ENCODE measurements around the gene SIX6. TPM values are rescaled to one million over a fixed set of nuclear protein-coding genes. Genes with fewer than 3 reads are reported as not detected.
A peak's percentile ranks its signal among the peaks of the same experiment; 100 is the strongest.
"Not testable (repeated sequence)": the region's sequence is repeated elsewhere in the genome, so short reads cannot be mapped to it uniquely, and the experiment has no call there.

Gene SIX6
- total RNA-seq: not detected
- polyA plus RNA-seq: not detected
- long read RNA-seq, donor 1: 0 reads
- long read RNA-seq, donor 2: 0 reads
- long read RNA-seq, donor 3: 0 reads
- long read RNA-seq, donor 4: 0 reads

GRCh38 chr14:60508707-60509437 lies at the start of gene SIX6:
SIX6 (plus strand) TSS chr14:60509146; CDS start chr14:60509399, 253 bp downstream.
- Histone ChIP-seq H3K27ac (ENCODE audit: low read length) (no peak within 1 kb of the TSS), H3K27me3 (ENCODE audit: control insufficient read depth, insufficient read depth) (peaks cover 2% of the 10 kb centered on the region), H3K4me1 (ENCODE audit: control insufficient read depth, insufficient read depth, low read length) (no peaks in the 10 kb centered on the region), H3K4me3 (ENCODE audit: low read length) (no peak within 1 kb of the TSS), H3K9me3 (ENCODE audit: control insufficient read depth, low read length) (no peaks in the 10 kb centered on the region)
- DNase-seq (peak in 2 of 3 donors; percentile 38 to 48), ATAC-seq (peak in 1 of 2 donors; percentile 33)
- WGBS: 1% methylated on average over 55 of the region's 55 CpGs
- intact Hi-C loops (cut with DNase I): no loop called here

DNA sequence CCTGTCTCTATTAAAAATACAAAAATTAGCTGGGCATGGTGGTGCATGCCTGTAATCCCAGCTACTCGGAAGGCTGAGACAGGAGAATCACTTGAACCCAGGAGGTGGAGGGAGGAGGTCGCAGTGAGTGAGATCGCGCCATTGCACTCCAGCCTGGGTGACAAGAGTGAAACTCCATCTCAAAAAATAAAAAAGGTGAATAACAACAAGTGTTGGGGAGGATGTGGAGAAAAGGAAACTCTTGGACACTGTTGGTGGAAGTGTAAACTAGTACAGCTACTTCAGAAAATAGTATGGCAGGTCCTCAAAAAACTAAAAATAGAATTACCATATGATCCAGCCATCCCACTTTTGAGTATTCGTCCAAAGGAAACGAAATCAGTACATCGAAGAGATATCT lies 28.7 kb upstream of the SIX6 start:
- DNase-seq; H3K4me1 ChIP-seq (ENCODE audit: control insufficient read depth, insufficient read depth, low read length); ATAC-seq; intact Hi-C loops (cut with DNase I); H3K4me3 ChIP-seq (ENCODE audit: low read length); H3K9me3 ChIP-seq (ENCODE audit: control insufficient read depth, low read length); H3K27ac ChIP-seq (ENCODE audit: low read length); H3K27me3 ChIP-seq (ENCODE audit: control insufficient read depth, insufficient read depth): not testable (repeated sequence)
- 95% methylated on average over 7 of the region's 7 CpGs for WGBS

DNA sequence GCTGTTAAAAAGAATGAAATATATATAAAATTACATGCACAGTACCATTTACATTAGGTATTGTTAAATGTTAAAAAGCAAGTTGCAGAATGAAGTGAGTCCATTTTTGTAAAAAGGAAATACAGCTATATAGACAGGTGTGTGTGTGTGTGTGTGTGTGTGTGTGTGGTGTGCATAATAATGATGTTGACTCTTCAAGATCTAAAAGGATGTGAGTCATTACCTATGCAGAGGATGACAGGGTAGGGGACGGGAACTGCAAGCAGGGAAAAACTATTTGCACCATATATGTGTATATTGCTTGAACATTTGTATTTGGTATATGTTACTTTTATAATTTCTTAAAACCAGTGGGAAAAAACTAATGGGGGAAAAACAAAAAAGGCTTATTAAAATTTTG lies 26.2 kb upstream of the SIX6 start:
- no peak for ATAC-seq
- H3K27me3 ChIP-seq (ENCODE audit: control insufficient read depth, insufficient read depth): no peaks in the 10 kb centered on the region
- intact Hi-C loops (cut with DNase I): no loop called here

GRCh38 chr14:60485057-60485597 lies 23.8 kb upstream of the SIX6 start:
- H3K9me3 ChIP-seq (ENCODE audit: control insufficient read depth, low read length): no peaks in the 10 kb centered on the region
- DNase-seq: no peak
- H3K27me3 ChIP-seq (ENCODE audit: control insufficient read depth, insufficient read depth): no peaks in the 10 kb centered on the region
- H3K27ac ChIP-seq (ENCODE audit: low read length): no peak overlapping the region
- 4% methylated on average over 25 of the region's 25 CpGs for whole genome bisulfite sequencing
- peak overlapping the region; percentile 7 for H3K4me3 ChIP-seq (ENCODE audit: low read length)
- ATAC-seq: no peak
- no peaks in the 10 kb centered on the region for H3K4me1 ChIP-seq (ENCODE audit: control insufficient read depth, insufficient read depth, low read length)
- intact Hi-C loops (cut with DNase I): no loop called here

More for the DNA sequence above, 26.2 kb upstream of the SIX6 start:
- 69% methylated on average over 1 of the region's 1 CpG for WGBS
- Histone ChIP-seq H3K4me1 (ENCODE audit: control insufficient read depth, insufficient read depth, low read length) (no peaks in the 10 kb centered on the region), H3K4me3 (ENCODE audit: low read length) (no peak overlapping the region), H3K9me3 (ENCODE audit: control insufficient read depth, low read length) (no peaks in the 10 kb centered on the region), H3K27ac (ENCODE audit: low read length) (no peak overlapping the region)
- no peak for DNase-seq

DNA sequence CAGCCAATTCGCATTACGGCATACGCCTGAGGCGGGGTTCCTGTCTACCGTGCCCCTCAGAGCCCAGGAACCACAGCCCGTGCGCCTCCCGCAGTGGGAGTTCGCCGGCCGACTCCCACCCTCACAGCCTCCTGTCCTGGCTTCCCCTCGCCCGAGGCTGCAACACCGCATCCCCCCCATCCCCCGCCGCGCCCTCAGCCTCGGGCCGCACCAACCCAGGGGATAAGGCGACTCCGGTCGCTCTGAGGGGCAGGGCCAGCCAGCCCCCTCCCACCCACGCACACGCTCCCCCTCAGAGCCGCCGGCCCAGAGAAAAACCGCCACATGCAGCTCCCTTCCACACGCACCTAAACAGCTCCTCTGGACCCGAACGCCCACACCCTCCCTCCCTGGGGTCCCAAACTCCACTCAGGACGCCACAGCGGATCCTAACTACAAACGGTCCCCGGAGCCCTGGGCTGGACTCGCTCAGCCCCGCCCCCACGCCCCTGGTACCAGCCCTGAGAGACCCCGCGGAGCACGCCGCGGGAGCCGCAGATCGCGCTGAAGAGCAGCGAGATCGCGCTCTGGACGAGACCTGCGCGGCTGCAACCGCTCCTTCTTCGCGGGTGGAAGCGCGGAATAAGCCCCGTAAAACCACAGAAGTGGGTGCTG lies 23.2 kb upstream of the SIX6 start, which contains the start of gene C14orf39:
C14orf39 (minus strand) TSS at position 466 of the 654 bp plus-strand sequence. CDS start 985 bp downstream, outside the sequence.
- intact Hi-C loops (cut with DNase I): no loop called here
- ATAC-seq (peak in 1 of 2 donors; percentile 52), DNase-seq (peak in 1 of 3 donors; percentile 47)
- peak within 1 kb of the TSS; percentile 7 for H3K4me3 ChIP-seq (ENCODE audit: low read length)
- 2% methylated on average over 57 of the region's 57 CpGs for WGBS
- H3K27me3 ChIP-seq (ENCODE audit: control insufficient read depth, insufficient read depth): no peaks in the 10 kb centered on the region
- H3K27ac ChIP-seq (ENCODE audit: low read length): no peak within 1 kb of the TSS
- H3K9me3 ChIP-seq (ENCODE audit: control insufficient read depth, low read length): no peaks in the 10 kb centered on the region
- H3K4me1 ChIP-seq (ENCODE audit: control insufficient read depth, insufficient read depth, low read length): no peaks in the 10 kb centered on the region

DNA sequence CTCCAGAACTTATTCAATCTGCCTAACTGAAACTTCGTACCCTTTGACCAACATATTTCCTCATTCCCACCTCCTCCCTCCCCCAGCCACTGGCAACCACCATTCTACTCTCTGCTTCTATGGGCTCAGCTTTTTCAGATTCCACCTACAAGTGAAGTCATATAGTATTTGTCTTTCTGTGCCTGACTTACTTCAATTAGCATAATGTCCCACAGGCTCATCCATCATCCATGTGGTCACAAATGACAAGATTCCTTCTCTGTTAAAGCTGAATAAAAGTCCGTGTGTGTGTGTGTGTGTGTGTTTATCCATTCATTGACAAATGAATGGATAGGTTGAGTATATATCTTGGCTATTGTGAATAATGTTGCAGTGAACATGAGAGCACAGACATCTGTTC lies 21.7 kb upstream of the SIX6 start:
- Histone ChIP-seq H3K4me3 (ENCODE audit: low read length) (no peak overlapping the region), H3K4me1 (ENCODE audit: control insufficient read depth, insufficient read depth, low read length) (no peaks in the 10 kb centered on the region), H3K27ac (ENCODE audit: low read length) (no peak overlapping the region), H3K9me3 (ENCODE audit: control insufficient read depth, low read length) (no peaks in the 10 kb centered on the region), H3K27me3 (ENCODE audit: control insufficient read depth, insufficient read depth) (no peaks in the 10 kb centered on the region)
- ATAC-seq (no peak), DNase-seq (no peak)
- intact Hi-C loops (cut with DNase I): no loop called here
- 24% methylated on average over 2 of the region's 2 CpGs for WGBS

DNA sequence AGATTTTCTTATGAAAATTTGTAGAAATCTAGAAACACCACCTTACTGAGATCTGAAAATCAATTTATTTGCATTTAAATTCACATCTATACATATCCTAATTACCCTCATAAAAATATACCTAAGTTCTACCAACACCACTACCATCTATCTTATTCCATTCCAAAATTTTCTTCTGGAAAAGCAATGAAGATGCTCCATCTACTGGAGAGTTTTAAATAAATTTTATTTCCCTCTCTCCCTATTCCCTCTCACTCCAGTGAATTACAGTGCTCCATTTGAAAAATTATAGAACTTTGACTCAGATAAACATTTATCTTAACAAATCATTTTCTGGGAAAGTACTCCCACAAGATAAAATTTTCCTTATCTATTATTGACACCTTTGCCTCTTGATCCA lies 20.8 kb upstream of the SIX6 start:
- DNase-seq (no peak), ATAC-seq (no peak)
- Histone ChIP-seq H3K9me3 (ENCODE audit: control insufficient read depth, low read length) (no peaks in the 10 kb centered on the region), H3K27me3 (ENCODE audit: control insufficient read depth, insufficient read depth) (no peaks in the 10 kb centered on the region), H3K4me1 (ENCODE audit: control insufficient read depth, insufficient read depth, low read length) (no peaks in the 10 kb centered on the region), H3K27ac (ENCODE audit: low read length) (no peak overlapping the region), H3K4me3 (ENCODE audit: low read length) (no peak overlapping the region)
- intact Hi-C loops (cut with DNase I): no loop called here

DNA sequence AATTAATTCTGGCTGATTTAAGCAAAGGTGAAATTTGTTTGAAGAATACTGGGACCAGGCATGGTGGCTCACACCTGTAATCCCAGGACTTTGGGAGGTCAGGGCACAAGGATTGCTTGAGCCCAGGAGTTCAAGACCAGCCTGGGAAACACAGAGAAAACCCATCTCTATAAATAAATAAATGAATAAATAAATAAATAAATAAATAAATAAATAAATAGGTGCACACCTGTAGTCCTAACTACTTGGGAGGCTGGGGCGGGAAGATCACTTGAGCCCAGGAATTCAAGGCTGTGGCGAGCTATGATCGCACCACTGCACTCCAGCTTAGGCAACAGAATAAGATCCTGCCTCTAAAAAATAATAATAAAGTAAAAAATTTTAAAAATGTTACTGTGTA lies 18.7 kb upstream of the SIX6 start:
- H3K9me3 ChIP-seq (ENCODE audit: control insufficient read depth, low read length): no peaks in the 10 kb centered on the region
- ATAC-seq (no peak), DNase-seq (no peak)
- H3K4me3 ChIP-seq (ENCODE audit: low read length): no peak overlapping the region
- H3K4me1 ChIP-seq (ENCODE audit: control insufficient read depth, insufficient read depth, low read length): no peaks in the 10 kb centered on the region
- intact Hi-C loops (cut with DNase I): no loop called here
- WGBS: 84% methylated on average over 3 of the region's 3 CpGs
- no peaks in the 10 kb centered on the region for H3K27me3 ChIP-seq (ENCODE audit: control insufficient read depth, insufficient read depth)
- no peak overlapping the region for H3K27ac ChIP-seq (ENCODE audit: low read length)

GRCh38 chr14:60495946-60496345 lies 13.0 kb upstream of the SIX6 start:
- H3K27me3 ChIP-seq (ENCODE audit: control insufficient read depth, insufficient read depth): peaks cover under 1% of the 10 kb centered on the region
- no peak for DNase-seq
- H3K9me3 ChIP-seq (ENCODE audit: control insufficient read depth, low read length): no peaks in the 10 kb centered on the region
- 37% methylated on average over 1 of the region's 1 CpG for WGBS
- intact Hi-C loops (cut with DNase I): no loop called here
- H3K4me3 ChIP-seq (ENCODE audit: low read length): no peak overlapping the region
- H3K27ac ChIP-seq (ENCODE audit: low read length): no peak overlapping the region
- no peak for ATAC-seq
- H3K4me1 ChIP-seq (ENCODE audit: control insufficient read depth, insufficient read depth, low read length): no peaks in the 10 kb centered on the region

- no peak for ATAC-seq
- Histone ChIP-seq H3K4me3 (ENCODE audit: low read length) (no peak overlapping the region), H3K27ac (ENCODE audit: low read length) (no peak overlapping the region), H3K9me3 (ENCODE audit: control insufficient read depth, low read length) (no peaks in the 10 kb centered on the region), H3K4me1 (ENCODE audit: control insufficient read depth, insufficient read depth, low read length) (no peaks in the 10 kb centered on the region), H3K27me3 (ENCODE audit: control insufficient read depth, insufficient read depth) (peaks cover 10% of the 10 kb centered on the region)
- DNase-seq: no peak
- intact Hi-C loops (cut with DNase I): no loop called here
Measured at GRCh38 chr14:60502541-60502940, 6.4 kb upstream of the SIX6 start.

DNA sequence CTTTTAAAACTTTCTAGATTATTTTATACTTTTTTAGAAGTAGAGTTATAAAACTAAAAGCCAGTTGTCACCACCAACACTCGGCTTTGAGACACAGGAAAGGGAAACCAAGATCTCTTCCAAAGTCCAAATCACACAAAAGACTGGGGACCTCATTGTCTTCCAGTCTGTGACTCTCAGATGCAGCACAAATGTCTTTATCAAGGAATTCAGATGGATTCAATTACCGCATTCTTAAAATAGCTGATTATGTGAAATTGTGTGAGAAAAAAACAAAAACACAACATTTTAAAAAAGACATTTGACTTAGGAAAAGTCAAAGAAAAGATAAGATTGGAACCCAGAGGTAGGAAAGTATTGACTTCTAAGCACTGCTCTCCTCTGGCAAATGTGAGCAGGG lies 3.5 kb upstream of the SIX6 start:
- Histone ChIP-seq H3K4me3 (ENCODE audit: low read length) (no peak overlapping the region), H3K9me3 (ENCODE audit: control insufficient read depth, low read length) (no peaks in the 10 kb centered on the region), H3K27ac (ENCODE audit: low read length) (no peak overlapping the region), H3K27me3 (ENCODE audit: control insufficient read depth, insufficient read depth) (peaks cover 10% of the 10 kb centered on the region), H3K4me1 (ENCODE audit: control insufficient read depth, insufficient read depth, low read length) (no peaks in the 10 kb centered on the region)
- WGBS: 6% methylated on average over 2 of the region's 2 CpGs
- intact Hi-C loops (cut with DNase I): no loop called here
- DNase-seq (no peak), ATAC-seq (no peak)
